Measurements from ENCODE around the gene KRTAP3-2.

DNA sequence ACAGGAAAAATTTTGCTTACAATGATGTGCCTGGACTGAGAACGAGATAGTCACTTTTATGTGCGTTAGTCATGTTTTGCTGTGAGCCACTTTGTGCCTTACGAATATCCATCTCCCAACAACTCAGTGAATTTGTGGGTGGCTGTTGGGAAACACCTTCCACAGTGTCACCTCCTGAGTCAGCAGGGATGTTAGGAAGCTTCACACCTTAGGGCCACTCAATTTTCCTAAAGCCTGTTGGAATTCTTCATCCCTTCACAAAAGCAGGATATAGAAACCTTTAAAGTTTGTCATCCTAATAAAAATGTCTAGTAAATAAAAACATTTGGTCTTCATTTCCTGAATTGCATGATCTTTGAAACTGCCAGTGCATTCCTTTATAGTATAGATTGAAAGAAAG, 13.5 kb upstream of the KRTAP3-2 start:
- TF ChIP-seq CTCF (IDR thresholded peaks at IDR 0.05 in 2 of 3, conservative IDR thresholded peaks at IDR 0.05 in 1 of 3; ENCODE audit: borderline replicate concordance in 1 of 3, insufficient read depth in 1 of 3, low read depth in 2 of 3, low read length in 2 of 3) (no peak), FOSL1 (IDR thresholded peaks at IDR 0.05; ENCODE audit: low read depth) (no peak), EZH2 (IDR thresholded peaks at IDR 0.05) (no peak), SRF (IDR thresholded peaks at IDR 0.05; ENCODE audit: low read depth) (no peak)

Measured in HCT116 (cell line).